Mesendoderm (in vitro differentiated cells): Measurements from ENCODE around the gene NRP2.
A peak's percentile ranks its signal among the peaks of the same experiment; 100 is the strongest.

ENCODE experiments used
- DNase-seq: peaks from one replicate; pipeline ENCODE4 v3.0.0; 2013
- H2AK5ac ChIP-seq: 2 replicates; pipeline ENCODE4 v1.6.1; 2013; ENCODE audit warnings: low read length, inconsistent platforms
- H2BK120ac ChIP-seq: 2 replicates; pipeline ENCODE4 v1.6.1; 2013; ENCODE audit warnings: low read depth, mild to moderate bottlenecking, low read length, moderate library complexity, mixed read lengths
- H2BK15ac ChIP-seq: replicated peaks from 2 replicates; pipeline ENCODE4 v1.6.1; 2013; ENCODE audit warnings: low read depth, mild to moderate bottlenecking, moderate library complexity
- H2BK5ac ChIP-seq: 2 replicates; pipeline ENCODE4 v1.6.1; 2013; ENCODE audit warnings: low read length, inconsistent platforms
- H3K18ac ChIP-seq: 2 replicates; pipeline ENCODE4 v1.6.1; 2013; ENCODE audit warnings: mild to moderate bottlenecking, low read length, mixed read lengths
- H3K23ac ChIP-seq: one replicate; pipeline ENCODE4 v1.6.1; 2013; ENCODE audit warnings: low read length
- H3K27ac ChIP-seq: 2 replicates; pipeline ENCODE4 v1.5.1; 2013; ENCODE audit warnings: low read depth, mild to moderate bottlenecking, inconsistent platforms, low read length, moderate library complexity
- H3K27me3 ChIP-seq: 2 replicates; pipeline ENCODE4 v1.6.1; 2013; ENCODE audit warnings: low read length, control low read depth, mild to moderate bottlenecking, inconsistent platforms; ENCODE audit not compliant: insufficient read depth, poor library complexity
- H3K36me3 ChIP-seq: 2 replicates; pipeline ENCODE4 v1.6.1; 2013; ENCODE audit warnings: low read length, inconsistent platforms; ENCODE audit not compliant: control insufficient read depth, insufficient read depth
- H3K4ac ChIP-seq: one replicate; pipeline ENCODE4 v1.6.1; 2013; ENCODE audit warnings: low read depth, mild to moderate bottlenecking, low read length, moderate library complexity
- H3K4me1 ChIP-seq: 2 replicates; pipeline ENCODE4 v1.6.1; 2013; ENCODE audit warnings: low read depth, low read length, inconsistent platforms; ENCODE audit not compliant: control insufficient read depth
- H3K4me2 ChIP-seq: 2 replicates; pipeline ENCODE4 v1.6.1; 2013; ENCODE audit warnings: low read length
- H3K4me3 ChIP-seq: 2 replicates; pipeline ENCODE4 v1.5.1; 2013; ENCODE audit warnings: mild to moderate bottlenecking, low read length
- H3K56ac ChIP-seq: one replicate; pipeline ENCODE4 v1.6.1; 2013; ENCODE audit warnings: low read length
- H3K79me1 ChIP-seq: 2 replicates; pipeline ENCODE4 v1.6.1; 2013; ENCODE audit warnings: low read length, inconsistent platforms
- H3K79me2 ChIP-seq: 2 replicates; pipeline ENCODE4 v1.6.1; 2013; ENCODE audit warnings: mild to moderate bottlenecking, low read length; ENCODE audit not compliant: control insufficient read depth, insufficient read depth
- H3K9ac ChIP-seq: 2 replicates; pipeline ENCODE4 v1.6.1; 2013; ENCODE audit warnings: low read length, inconsistent platforms
- H4K5ac ChIP-seq: one replicate; pipeline ENCODE4 v1.6.1; 2013; ENCODE audit warnings: low read length
- H4K8ac ChIP-seq: one replicate; pipeline ENCODE4 v1.6.1; 2013; ENCODE audit warnings: low read depth, mild to moderate bottlenecking, control low read depth, low read length, moderate library complexity
- WGBS: extraction: QIAGEN DNeasy Blood & Tissue Kit; methylation state at CpG from one replicate; pipeline ENCODE4 v1.1.7; 2013; ENCODE audit warnings: low lambda C conversion rate, missing lambda C conversion rate; ENCODE audit not compliant: insufficient coverage; ENCODE audit errors: extremely low coverage; 5-methylcytosine and 5-hydroxymethylcytosine counted together

The NRP2 gene

DNA sequence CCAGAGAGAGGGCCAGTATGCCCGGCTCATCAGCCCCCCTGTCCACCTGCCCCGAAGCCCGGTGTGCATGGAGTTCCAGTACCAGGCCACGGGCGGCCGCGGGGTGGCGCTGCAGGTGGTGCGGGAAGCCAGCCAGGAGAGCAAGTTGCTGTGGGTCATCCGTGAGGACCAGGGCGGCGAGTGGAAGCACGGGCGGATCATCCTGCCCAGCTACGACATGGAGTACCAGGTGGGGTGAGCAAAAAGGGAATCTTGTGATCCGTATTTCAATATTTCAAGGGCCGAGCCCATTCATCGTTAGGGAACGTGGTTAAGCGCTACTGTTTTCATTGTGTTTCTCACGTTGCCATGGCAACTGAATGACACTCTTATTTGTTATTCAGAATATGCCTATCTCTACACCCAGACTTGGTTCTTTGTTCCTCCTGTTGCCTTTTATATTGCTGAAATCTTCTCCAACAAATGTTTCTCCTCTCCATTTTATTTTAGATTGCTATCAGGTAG is 81.5 kb downstream of the NRP2 start:
- Histone ChIP-seq H3K23ac (no peak overlapping the region), H3K4me2 (peak overlapping the region; percentile 64), H2BK120ac (no peak overlapping the region), H3K9ac (peak overlapping the region; percentile 38), H3K79me1 (no peaks in the 10 kb centered on the region), H3K27me3 (no peaks in the 10 kb centered on the region), H3K4me3 (no peak overlapping the region), H3K4me1 (peaks cover 2% of the 10 kb centered on the region), H2BK5ac (no peak overlapping the region), H3K36me3 (peaks cover 5% of the 10 kb centered on the region), H2AK5ac (no peak overlapping the region), H3K79me2 (no peaks in the 10 kb centered on the region), H3K27ac (no peak overlapping the region), H3K4ac (no peak overlapping the region), H3K56ac (peak overlapping the region; percentile 56), H3K18ac (no peak overlapping the region), H4K8ac (no peak overlapping the region), H2BK15ac (no peak overlapping the region), H4K5ac (no peak overlapping the region)
- peak; percentile 93 for DNase-seq
- WGBS = no CpG with 5 or more reads among the region's 21 CpGs

DNA sequence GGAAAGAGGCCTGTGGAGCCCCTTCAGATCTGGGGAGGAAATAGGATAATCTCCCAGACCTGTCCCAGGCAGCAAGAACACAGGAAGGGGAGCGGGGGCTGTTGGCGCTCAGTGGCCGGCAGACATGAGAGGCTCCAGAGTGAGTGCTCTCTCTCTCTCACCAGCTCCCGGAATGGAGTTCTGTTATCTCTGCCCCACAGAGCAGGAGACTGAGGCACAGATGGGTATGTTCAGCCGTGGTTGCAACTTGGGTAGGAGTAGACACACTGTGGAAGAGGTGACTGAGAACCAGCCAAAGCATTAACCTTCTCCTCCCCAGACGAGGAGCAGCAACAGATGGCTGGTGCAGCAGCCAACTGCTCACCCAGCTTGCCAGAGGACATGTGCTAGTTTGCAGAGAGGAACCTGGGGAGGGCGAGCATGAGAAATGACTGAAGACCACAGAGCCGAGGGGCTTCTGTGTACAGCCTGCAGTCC is 82.0 kb downstream of the NRP2 start:
- no peak overlapping the region for H2AK5ac ChIP-seq
- no CpG with 5 or more reads among the region's 8 CpGs for WGBS
- peaks cover 2% of the 10 kb centered on the region for H3K4me1 ChIP-seq
- no peak overlapping the region for H3K4me3 ChIP-seq
- no peak for DNase-seq
- H2BK15ac ChIP-seq = no peak overlapping the region
- no peaks in the 10 kb centered on the region for H3K27me3 ChIP-seq
- no peaks in the 10 kb centered on the region for H3K79me2 ChIP-seq
- no peak overlapping the region for H3K9ac ChIP-seq
- no peak overlapping the region for H3K27ac ChIP-seq
- no peak overlapping the region for H3K4me2 ChIP-seq
- no peak overlapping the region for H4K5ac ChIP-seq
- no peak overlapping the region for H2BK120ac ChIP-seq
- no peak overlapping the region for H2BK5ac ChIP-seq
- H3K56ac ChIP-seq = no peak overlapping the region
- H3K36me3 ChIP-seq = peaks cover 5% of the 10 kb centered on the region
- H3K23ac ChIP-seq = no peak overlapping the region
- H3K4ac ChIP-seq = no peak overlapping the region
- no peaks in the 10 kb centered on the region for H3K79me1 ChIP-seq
- H4K8ac ChIP-seq = no peak overlapping the region
- no peak overlapping the region for H3K18ac ChIP-seq

DNA sequence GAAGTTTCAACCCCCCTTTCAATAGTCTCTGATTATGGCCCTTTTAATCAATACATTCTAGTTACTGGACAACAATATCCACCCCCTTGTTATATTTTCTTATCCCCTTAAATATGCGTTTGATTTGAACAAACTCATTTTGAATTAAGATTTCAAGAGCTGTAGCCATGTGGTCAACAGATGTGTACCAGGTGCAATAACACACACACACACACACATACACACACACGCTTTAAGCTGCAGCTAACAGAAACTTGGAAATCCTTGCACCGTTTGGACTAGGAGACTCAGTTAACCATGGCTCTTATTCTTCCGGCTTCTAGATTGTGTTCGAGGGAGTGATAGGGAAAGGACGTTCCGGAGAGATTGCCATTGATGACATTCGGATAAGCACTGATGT is 82.8 kb downstream of the NRP2 start:
- Histone ChIP-seq H3K4me1 (peaks cover 2% of the 10 kb centered on the region), H3K56ac (no peak overlapping the region), H2BK120ac (no peak overlapping the region), H3K36me3 (peaks cover 5% of the 10 kb centered on the region), H3K27ac (no peak overlapping the region), H3K79me1 (no peaks in the 10 kb centered on the region), H3K4ac (no peak overlapping the region), H3K9ac (no peak overlapping the region), H3K4me3 (no peak overlapping the region), H3K4me2 (no peak overlapping the region), H3K23ac (no peak overlapping the region), H2BK5ac (no peak overlapping the region), H3K18ac (no peak overlapping the region), H2AK5ac (no peak overlapping the region), H4K8ac (no peak overlapping the region), H3K27me3 (no peaks in the 10 kb centered on the region), H3K79me2 (no peaks in the 10 kb centered on the region), H2BK15ac (no peak overlapping the region), H4K5ac (no peak overlapping the region)
- DNase-seq = no peak
- no CpG with 5 or more reads among the region's 8 CpGs for WGBS

DNA sequence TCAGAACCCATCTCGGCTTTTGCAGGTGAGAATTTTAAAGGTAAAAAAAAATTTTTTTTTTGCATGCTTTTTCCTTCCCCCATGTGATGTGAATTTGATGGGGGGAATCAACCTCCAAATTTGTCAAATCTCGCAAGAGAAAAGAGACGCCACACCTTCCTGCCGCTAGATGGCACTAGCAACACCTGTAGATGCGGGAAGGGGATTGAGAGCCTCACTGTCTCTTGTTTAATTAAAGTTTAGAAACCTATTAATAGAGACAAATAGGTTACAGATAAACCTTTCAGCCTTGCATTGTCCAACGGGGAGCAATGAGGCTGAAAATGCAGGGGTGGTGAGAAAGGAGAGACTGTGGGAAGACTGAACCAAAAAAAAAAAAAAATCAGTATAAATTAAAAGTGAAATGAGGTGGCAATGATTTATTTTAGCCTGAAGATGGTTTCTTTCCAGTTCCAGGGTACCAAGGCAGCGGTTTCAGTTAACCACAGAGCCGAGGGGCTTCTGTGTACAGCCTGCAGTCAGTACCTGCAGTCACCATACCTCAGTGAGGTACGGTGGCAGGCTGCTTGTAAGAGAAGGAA is 84.6 kb downstream of the NRP2 start:
- no peak overlapping the region for H2BK120ac ChIP-seq
- no peak overlapping the region for H3K4me2 ChIP-seq
- H4K5ac ChIP-seq = no peak overlapping the region
- no peaks in the 10 kb centered on the region for H3K79me2 ChIP-seq
- H2BK5ac ChIP-seq = no peak overlapping the region
- no peaks in the 10 kb centered on the region for H3K79me1 ChIP-seq
- no peak overlapping the region for H4K8ac ChIP-seq
- H2BK15ac ChIP-seq = no peak overlapping the region
- DNase-seq = peak; percentile 75
- H3K18ac ChIP-seq = no peak overlapping the region
- peaks cover 5% of the 10 kb centered on the region for H3K36me3 ChIP-seq
- H3K27me3 ChIP-seq = no peaks in the 10 kb centered on the region
- no peak overlapping the region for H3K9ac ChIP-seq
- no peak overlapping the region for H3K56ac ChIP-seq
- no peak overlapping the region for H3K4ac ChIP-seq
- H3K23ac ChIP-seq = no peak overlapping the region
- H3K4me1 ChIP-seq = peaks cover 5% of the 10 kb centered on the region
- WGBS = no CpG with 5 or more reads among the region's 9 CpGs
- no peak overlapping the region for H3K4me3 ChIP-seq
- H3K27ac ChIP-seq = no peak overlapping the region
- H2AK5ac ChIP-seq = no peak overlapping the region

DNA sequence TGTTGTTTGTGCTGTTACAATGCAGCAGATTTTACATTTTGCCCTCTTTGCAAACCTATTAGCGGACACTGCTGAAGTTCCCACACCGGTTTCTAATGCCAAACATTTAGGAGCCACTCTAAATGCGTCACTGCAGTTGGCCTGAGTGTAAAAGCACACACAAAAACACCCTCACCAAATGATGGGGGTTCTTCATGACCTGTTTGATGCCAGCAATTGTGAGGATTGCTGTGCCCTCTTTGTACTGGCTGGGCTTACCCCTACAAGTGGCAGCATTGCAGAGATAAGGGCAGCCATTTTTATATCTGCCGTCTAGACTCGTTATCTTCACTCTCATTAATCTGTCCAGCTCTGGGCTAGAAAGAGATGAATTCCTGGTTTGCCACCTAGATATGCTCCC is 85.3 kb downstream of the NRP2 start:
- H3K79me1 ChIP-seq = no peaks in the 10 kb centered on the region

DNA sequence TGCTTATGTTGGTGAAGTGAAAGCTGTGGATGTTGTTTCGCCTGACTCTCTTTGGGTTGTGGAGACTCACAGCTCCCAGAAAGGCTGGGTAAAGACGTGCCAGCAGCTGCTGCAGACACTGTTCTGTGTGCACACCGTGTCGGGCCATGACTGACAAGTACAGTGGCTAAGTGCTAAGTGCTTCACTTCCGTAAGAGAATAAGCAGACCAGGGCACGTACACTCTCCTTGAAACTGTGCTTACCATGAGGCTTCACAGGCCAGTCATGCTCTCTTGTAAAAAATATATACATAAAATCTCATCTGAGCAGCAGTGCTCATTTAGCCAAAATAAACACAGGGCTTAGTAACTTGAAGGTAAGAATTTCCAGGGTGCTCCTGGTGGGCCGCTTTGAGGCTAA is 86.0 kb downstream of the NRP2 start:
- no peak overlapping the region for H2AK5ac ChIP-seq
- no peak overlapping the region for H3K4ac ChIP-seq
- no peak overlapping the region for H2BK5ac ChIP-seq
- no peak overlapping the region for H3K9ac ChIP-seq
- H3K27me3 ChIP-seq = no peaks in the 10 kb centered on the region
- H3K79me1 ChIP-seq = no peaks in the 10 kb centered on the region
- no peak overlapping the region for H2BK120ac ChIP-seq
- no peak for DNase-seq
- H3K18ac ChIP-seq = no peak overlapping the region
- no peak overlapping the region for H3K56ac ChIP-seq
- no peak overlapping the region for H2BK15ac ChIP-seq
- H3K79me2 ChIP-seq = no peaks in the 10 kb centered on the region
- H3K27ac ChIP-seq = no peak overlapping the region
- peaks cover 5% of the 10 kb centered on the region for H3K36me3 ChIP-seq
- no peak overlapping the region for H4K8ac ChIP-seq
- H3K4me3 ChIP-seq = no peak overlapping the region
- H3K4me1 ChIP-seq = peaks cover 5% of the 10 kb centered on the region
- no peak overlapping the region for H4K5ac ChIP-seq
- H3K4me2 ChIP-seq = no peak overlapping the region
- no peak overlapping the region for H3K23ac ChIP-seq
- WGBS = no CpG with 5 or more reads among the region's 7 CpGs

More for the DNA sequence above, 85.3 kb downstream of the NRP2 start:
- H3K9ac ChIP-seq = no peak overlapping the region
- H3K4ac ChIP-seq = no peak overlapping the region
- no peak for DNase-seq
- no peaks in the 10 kb centered on the region for H3K79me2 ChIP-seq
- no peaks in the 10 kb centered on the region for H3K27me3 ChIP-seq
- H3K18ac ChIP-seq = no peak overlapping the region
- no peak overlapping the region for H3K4me3 ChIP-seq
- no peak overlapping the region for H3K4me2 ChIP-seq
- H4K5ac ChIP-seq = no peak overlapping the region
- H3K27ac ChIP-seq = no peak overlapping the region
- no peak overlapping the region for H2BK120ac ChIP-seq
- H3K56ac ChIP-seq = no peak overlapping the region
- no CpG with 5 or more reads among the region's 5 CpGs for WGBS
- no peak overlapping the region for H2AK5ac ChIP-seq
- H3K23ac ChIP-seq = no peak overlapping the region
- no peak overlapping the region for H2BK15ac ChIP-seq
- peaks cover 5% of the 10 kb centered on the region for H3K4me1 ChIP-seq
- no peak overlapping the region for H2BK5ac ChIP-seq
- no peak overlapping the region for H4K8ac ChIP-seq
- peaks cover 5% of the 10 kb centered on the region for H3K36me3 ChIP-seq
